IPS-18c (cell line): ENCODE results near the gene STX11.

Experiments
- H3K4me3 ChIP-seq: 2 replicates; pipeline ENCODE4 v1.7.0; 2013; ENCODE audit warnings: low read depth, mild to moderate bottlenecking, low read length, moderate library complexity; ENCODE audit not compliant: insufficient read depth
- H3K9me3 ChIP-seq: one replicate; pipeline ENCODE4 v1.6.1; 2013; ENCODE audit warnings: mild to moderate bottlenecking, low read length, moderate library complexity; ENCODE audit not compliant: control insufficient read depth, insufficient read depth

STX11 gene

DNA sequence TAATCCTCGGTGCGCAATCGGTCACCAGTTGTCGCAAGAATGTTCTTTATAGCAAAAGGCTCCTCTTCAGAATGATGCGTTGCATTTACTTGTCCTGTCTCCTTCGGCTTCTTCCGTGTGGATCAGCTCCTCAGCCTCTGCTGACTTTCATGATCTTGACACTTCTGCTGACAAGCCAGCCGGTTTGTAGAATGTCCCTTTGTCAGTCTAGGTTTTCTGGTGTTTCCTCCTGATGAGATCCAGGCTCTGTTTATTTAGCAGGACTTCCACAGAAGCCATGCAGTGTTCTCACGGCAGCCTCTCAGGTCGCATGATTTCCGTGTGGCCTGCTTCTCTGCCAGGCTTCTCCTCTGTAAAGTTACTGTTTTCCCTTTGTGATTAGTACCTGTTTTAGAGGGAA lies 66.9 kb downstream of the STX11 start:
- H3K9me3 ChIP-seq, result no peaks in the 10 kb centered on the region
- no peak overlapping the region for H3K4me3 ChIP-seq

DNA sequence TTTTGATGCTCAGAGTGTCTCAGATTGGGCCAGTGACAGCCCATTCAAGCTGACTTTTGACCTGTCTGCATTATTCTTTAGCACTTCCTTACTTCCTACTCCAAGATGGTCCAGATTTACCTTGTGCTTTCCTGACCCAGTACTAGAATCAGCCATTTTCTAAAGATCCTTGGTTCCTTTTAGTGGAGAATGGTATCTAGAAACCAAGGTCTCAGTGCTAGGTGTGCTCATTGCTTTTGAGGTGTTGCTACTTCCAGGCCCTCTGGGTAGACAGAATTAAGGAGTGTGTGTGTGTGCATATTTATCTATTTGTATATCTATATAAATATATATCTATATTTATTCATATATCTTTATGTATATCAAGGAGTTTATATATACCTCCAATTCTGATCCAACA lies 67.5 kb downstream of the STX11 start:
- no peak overlapping the region for H3K4me3 ChIP-seq
- no peaks in the 10 kb centered on the region for H3K9me3 ChIP-seq

DNA sequence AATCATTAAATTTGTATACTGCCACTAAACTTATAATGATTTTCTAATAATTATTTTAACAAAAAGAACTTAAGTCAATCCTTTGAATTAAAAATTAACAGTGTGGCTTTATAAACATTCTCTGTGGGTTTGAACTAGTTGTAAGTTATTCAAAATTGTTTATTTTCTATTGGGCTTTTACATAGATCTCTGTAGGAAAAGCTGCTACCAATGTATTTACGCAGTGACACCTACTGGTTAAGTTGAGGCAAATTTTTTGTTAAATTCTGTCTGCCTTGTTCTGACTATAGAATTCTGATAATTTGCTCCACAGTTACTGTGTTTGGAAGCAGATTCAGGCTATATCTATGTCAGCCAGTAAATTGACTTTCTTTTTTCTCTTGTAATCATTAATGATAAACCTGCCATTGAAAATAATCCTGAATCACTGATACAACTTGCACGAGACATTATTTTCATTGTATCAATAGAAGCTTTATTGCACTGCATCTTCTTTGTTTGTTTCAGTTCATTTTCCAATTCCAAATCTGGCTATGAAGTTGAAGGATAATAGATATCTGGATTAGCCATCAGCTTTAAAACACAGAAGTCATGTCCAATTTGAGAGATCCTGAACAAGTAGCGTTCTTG lies 68.9 kb downstream of the STX11 start:
- Histone ChIP-seq H3K9me3 (no peaks in the 10 kb centered on the region), H3K4me3 (no peak overlapping the region)

DNA sequence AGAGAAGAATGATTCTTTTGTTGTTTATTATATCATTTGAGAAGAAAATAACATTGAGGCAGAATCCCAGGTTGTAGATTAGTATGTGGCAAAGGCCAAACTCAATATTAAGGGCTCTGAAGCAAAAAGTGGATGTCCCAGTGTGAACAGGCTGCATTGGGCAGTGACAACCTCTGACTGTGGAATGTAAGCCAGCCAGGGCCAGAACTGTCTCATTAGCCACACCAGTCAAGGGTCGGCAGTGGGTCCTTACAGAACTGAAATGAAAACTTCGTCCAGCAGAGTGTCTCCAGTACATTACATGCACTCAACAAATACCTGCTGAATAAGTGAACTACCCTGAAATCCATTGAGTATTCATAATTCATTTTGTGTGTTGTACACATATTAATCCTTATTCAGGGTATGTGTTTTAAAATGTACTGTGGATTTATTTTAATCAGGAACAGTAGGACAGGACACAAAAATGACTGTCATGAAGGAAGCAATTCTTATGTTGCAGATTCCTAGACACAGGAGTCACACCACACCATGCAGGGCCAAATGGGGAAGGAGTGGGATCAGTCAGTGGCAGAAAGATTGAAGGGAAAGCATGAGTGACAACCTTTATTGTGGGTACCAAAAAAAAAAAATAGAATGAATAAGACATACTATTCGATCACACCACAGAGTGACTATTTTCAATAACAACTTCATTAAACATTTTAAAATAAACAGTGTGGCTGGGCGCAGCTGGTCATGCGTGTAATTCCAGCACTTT lies 69.9 kb downstream of the STX11 start:
- Histone ChIP-seq H3K9me3 (no peaks in the 10 kb centered on the region), H3K4me3 (no peak overlapping the region)

DNA sequence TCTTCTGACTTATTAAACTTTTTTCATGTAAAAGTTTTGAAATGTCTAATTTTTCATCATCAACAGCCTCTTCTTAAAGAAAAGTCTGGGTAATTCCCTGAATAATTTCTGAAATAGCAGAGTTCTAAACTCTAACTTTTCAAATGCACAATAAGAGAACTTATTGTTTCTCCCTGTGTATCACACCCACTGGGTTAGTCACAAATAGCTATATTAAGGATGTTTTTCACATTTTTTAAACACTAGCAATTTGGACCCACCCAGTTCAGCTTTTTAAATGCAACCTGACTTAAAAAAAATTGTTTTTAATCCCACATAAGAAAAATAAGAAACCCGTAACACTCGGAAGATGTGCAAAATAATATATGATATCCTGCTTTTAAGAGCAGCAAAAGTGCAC lies 73.4 kb downstream of the STX11 start:
- H3K4me3 ChIP-seq, result no peak overlapping the region
- no peaks in the 10 kb centered on the region for H3K9me3 ChIP-seq

DNA sequence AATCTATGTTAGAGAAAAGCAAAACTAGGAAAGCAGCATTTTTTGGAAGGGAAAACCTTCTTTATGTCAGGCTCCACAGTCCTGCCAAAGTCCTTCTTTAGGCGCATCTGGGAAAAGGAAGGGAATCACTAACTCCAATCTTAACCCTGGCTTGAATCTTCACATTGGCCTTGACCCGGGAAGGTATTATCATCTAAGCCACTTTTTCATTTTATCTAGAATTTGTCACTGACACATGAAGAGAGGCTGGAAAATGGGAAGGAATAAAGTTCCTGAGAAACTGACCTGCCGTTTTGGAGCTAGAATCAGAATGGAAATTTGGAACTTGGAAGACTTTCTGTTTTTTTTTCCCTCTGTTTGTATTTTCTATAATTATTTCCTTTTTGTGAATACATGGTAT lies 81.4 kb downstream of the STX11 start:
- Histone ChIP-seq H3K4me3 (no peak overlapping the region), H3K9me3 (no peaks in the 10 kb centered on the region)

DNA sequence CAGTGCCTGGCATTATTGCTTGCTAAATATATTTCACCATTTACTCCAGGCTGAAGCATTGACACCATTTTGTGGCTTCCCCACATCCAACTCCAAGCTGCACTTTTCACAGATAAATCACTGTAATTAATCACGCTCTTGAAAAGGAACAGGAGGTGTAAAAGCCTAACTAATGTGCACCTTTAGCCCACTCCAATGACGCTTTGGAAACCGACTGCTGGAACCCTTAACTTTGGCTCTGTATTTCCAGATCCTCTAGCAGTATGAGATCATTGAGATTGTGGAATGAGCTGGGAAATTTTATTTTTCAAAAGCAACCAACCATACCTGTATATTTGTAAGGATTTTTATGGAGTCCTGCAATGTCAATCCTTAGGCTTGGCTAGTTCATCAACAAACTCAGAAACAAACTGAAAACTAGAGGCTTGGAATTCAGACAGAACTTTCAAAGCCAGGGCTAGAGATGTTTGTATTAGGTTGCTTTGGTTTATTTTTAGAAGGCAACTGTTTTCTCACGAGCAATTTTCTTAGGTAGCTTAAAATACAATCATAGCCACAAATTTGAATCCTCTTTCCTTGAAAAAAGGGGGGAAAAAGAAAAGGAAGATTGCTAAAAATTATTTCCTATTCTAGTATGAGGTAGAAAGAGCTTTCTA lies 82.0 kb downstream of the STX11 start:
- Histone ChIP-seq H3K9me3 (peaks cover 4% of the 10 kb centered on the region), H3K4me3 (no peak overlapping the region)

DNA sequence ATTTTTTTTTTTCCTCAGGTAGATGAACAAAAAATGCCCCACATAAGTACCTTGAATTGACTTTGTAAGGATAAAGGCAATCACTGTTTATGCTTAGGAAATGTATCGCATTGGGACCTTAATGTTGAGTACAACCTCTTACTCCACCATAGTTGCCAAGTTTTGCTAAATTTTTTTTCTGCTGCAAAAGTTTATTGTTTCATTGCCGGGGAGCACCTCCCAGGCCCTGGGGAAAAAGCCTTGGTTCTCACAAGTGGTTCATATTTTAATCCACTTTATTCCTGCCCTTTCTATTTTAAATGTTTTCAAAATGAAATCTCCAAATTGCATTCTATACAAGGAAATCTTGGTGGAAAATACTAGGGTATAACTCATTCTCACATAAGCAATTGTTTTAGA lies 82.5 kb downstream of the STX11 start:
- Histone ChIP-seq H3K9me3 (peaks cover 4% of the 10 kb centered on the region), H3K4me3 (no peak overlapping the region)

DNA sequence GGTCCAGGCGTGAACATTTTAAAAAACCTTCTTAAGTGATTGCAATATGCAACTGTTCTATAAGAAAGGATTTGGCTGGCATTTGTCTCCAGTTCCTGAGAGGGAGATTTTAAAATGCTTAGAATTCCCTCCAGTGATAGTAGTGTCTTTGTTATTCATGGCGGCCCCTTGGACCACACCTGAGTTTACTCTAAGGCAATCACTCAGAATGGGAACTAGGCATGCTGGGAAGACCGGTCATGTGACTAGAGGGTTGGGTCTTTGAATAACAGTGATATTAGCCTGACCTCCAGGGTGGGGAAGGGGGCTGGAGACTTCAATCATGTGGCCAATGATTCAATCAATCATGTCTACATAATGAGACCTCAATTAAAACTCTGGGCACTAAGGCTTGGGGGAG lies 84.1 kb downstream of the STX11 start:
- H3K4me3 ChIP-seq, result no peak overlapping the region

DNA sequence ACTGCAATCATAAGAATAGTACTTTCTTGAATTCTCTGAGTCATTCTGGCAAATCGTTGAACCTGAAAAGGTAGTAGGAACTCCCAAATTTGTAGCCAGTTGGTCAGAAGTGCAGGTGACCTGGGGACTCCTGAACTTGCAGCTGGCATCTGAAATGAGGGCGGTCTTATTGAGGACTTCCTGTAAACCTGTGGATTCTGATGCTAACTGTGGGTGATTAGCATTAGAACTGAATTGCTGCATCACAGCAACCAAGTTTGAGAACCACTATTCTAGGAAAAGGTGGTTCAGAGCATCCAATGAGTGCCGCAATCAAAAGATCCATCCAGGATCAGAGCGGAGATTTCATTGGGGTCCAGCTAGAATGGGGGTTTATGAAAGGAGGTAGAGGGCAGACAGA lies 84.6 kb downstream of the STX11 start:
- no peak overlapping the region for H3K4me3 ChIP-seq
- peaks cover 6% of the 10 kb centered on the region for H3K9me3 ChIP-seq

More for the DNA sequence above, 84.1 kb downstream of the STX11 start:
- peaks cover 6% of the 10 kb centered on the region for H3K9me3 ChIP-seq
